GM21515 (cell line): Measurements from ENCODE around the gene CYTH3.
"Not testable (repeated sequence)": the region's sequence is repeated elsewhere in the genome, so short reads cannot be mapped to it uniquely, and the experiment has no call there.

Experiments
- ATAC-seq: cut with Tn5 transposase; IDR thresholded peaks from one replicate; pipeline ENCODE4 v1.9.1; 2021; ENCODE audit not compliant: unreplicated experiment

CYTH3 gene

DNA sequence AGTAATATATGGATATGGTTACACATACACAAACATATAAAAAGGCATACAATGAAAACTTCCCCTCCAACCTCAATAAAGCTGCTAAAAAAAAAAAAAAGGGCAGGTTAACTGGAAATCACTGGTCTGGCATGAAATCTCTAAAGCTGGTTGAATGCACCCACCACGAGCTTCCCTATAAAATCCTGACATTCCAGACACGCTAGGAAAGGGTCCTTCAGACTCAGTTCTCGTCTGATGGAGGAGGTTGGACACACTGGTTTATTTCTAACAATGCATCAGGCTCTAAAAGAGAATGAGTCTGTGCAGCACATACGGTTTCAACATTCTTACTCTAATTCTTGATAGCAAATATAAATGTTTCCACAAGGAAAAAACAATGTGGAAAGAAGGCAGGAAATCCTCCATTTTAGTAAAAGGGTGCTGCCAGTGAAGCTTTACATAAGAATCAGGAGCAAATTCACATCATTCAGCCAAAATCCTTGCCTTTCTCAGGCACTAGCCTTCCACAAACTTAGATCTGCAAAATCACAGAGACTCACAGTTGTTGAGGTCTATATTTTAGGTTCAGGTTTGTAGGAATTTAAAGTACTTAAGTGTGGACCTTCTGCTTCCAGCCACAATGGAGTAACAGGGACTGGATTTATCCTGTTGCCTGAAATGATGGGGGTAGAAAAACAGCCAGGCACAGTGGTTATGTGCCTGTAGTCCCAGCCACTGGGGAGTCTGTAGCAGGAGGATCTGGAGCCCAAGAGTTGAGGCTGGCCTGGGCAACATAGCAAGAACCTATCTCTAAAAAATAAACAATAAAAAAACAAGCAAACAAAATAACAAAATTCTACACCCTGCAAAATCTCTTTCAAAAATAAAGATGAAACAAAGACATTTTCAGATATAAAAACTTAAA lies 73.5 kb downstream of the CYTH3 start:
- ATAC-seq: no peak

GRCh38 chr7:6197801-6198551 lies 74.4 kb downstream of the CYTH3 start:
- ATAC-seq: no peak

DNA sequence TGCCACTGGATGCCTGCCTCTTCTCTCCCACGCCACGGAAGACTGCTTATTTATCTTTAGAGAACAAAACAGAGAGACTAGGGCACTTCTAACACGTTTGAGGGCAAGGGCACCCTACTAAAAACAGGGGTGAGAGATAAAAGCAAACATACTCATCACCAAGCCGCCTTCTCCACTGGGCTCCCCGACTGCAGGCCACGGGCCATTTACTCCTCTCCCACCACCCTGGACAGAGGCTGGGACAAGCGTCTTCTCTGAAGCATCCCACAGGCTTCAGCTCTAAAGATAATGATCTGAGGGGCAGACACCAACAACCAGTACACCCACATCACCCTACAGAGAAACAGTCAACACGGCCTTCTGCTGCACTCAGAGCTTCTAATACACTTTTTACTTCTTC lies 78.7 kb downstream of the CYTH3 start:
- no peak for ATAC-seq

GRCh38 chr7:6190563-6190962 lies 81.9 kb downstream of the CYTH3 start:
- not testable (repeated sequence) for ATAC-seq

DNA sequence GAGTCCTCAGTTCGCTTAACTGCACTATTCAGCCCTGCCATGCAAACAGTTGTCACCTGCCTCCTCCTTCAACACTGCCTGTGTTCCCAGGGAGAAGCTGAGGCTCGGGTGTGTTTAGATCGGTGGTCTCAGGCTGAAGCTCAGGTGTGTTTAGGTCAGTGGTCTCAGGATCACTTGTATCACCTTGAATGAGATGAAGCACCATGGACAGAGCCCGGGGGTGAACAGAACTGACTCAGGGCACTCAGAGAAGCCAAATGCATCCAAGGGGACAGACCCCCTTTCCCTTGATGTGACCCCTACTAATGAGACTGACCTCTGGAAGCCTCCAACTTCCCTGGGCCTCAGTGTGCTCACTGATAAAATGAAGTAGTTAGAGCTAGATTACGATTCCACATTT lies 84.0 kb downstream of the CYTH3 start:
- no peak for ATAC-seq

- no peak for ATAC-seq
These were observed 85.8 kb downstream of the CYTH3 start for GRCh38 chr7:6186577-6186976.

GRCh38 chr7:6182993-6183392 lies 89.4 kb downstream of the CYTH3 start:
- no peak for ATAC-seq

DNA sequence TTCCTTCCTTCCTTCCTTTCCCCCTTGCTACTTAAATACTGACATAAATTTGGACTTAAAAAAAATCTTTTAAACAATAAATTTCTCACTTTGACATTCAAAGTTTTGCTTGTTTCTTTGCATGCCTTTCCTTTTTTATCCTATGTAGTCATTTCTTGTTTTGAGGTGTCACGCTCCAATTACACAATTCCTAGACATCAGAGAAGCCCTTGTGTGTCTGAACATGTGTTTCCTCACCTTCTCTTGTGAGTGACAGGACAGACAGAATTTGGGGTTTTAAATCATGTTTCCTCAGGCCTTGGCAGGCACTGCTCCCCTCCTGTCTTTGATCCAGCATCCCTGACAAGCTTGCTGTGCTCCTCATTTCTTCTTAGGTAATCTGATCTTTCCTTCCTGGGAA lies 91.3 kb downstream of the CYTH3 start:
- no peak for ATAC-seq

- no peak for ATAC-seq
These were observed 92.1 kb downstream of the CYTH3 start for GRCh38 chr7:6180344-6180725.

GRCh38 chr7:6179620-6180343 lies 92.6 kb downstream of the CYTH3 start:
- no peak for ATAC-seq

DNA sequence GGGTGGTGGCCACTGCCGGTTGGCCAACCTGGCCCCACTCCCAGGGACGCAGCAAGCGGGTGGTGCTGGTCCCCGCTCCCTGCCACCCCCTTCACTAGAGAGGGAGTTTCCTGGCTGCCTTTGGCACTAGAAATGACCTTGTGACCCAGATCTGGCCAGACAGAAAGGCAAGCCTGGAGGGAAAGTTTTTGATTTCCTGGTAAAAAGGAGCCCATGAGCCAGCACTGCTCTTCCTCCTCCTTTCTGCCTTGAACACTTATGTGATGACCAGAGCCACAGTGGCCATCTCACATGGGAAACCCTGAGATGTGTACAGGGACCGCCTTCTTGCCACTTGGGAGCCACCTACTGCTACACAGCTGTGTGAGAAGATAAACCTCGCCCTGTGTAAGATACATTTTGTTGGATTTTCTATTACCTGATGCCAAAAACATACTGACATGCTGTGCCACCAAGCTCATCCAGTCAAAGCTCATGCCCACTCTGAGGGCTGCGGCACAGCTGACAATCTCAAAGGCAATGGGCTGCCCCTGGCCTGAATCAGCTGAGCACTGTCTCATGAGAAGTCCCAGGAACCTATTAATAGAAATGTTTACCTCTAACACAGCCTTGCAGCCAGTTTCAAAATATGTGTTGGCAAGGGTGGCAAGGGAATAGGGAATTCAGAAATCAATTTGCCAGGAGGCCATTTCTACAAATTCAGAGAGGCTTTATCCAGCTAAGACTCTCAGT lies 94.0 kb downstream of the CYTH3 start:
- no peak for ATAC-seq

GRCh38 chr7:6175645-6176044 lies 96.8 kb downstream of the CYTH3 start:
- no peak for ATAC-seq

DNA sequence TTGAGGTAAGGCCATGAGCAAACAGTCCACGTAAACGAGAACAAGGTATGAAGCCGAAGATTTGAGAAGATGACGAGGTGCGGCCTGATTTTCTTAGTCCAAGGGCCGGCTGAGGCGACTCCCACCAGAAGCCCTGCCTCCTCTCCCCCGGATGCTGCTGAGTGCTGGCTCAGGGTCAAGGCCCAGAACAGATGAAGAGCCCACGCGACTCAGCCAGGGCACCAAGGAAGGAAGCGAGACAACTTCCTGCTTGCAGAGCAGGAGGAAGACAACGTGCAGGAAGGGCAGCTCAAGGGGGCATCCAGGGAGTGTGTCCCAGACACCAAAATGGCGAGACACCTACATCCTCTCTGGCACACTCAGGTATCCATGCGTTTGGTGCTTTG lies 99.5 kb downstream of the CYTH3 start:
- ATAC-seq: no peak

DNA sequence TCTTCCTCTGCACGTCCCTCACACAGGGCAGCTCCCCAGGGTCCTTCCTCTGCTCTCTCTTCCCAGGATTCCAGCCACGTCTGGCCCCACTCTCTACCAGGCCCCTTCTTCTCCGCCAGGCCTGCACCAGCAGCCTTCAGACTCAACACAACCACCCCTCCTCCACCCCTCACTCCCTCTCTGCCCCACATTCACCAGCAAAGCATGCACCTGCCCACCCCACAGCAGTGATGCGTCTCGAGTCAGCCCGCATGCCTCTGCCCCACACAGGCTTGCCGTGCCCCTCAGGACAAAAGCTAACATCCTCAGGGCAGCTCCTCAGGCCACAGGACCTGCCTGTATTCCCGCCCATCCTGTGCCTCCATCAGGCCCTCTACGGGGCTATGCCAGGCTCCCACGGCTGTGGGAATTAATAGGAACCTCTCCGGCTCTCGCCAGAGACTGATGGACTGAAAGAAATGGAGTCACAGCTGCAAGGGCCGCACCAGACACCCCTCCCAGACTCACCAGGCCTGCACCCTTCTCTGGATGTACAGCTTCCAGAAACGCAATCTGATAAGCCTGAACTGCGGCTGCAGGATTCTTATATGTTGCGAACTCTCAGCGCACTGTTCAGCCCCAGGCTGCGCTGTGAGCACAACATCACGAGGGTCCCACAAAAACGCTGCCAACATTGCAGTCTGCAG lies 100.1 kb downstream of the CYTH3 start:
- ATAC-seq: no peak

GRCh38 chr7:6171532-6172223 lies 100.7 kb downstream of the CYTH3 start:
- no peak for ATAC-seq

DNA sequence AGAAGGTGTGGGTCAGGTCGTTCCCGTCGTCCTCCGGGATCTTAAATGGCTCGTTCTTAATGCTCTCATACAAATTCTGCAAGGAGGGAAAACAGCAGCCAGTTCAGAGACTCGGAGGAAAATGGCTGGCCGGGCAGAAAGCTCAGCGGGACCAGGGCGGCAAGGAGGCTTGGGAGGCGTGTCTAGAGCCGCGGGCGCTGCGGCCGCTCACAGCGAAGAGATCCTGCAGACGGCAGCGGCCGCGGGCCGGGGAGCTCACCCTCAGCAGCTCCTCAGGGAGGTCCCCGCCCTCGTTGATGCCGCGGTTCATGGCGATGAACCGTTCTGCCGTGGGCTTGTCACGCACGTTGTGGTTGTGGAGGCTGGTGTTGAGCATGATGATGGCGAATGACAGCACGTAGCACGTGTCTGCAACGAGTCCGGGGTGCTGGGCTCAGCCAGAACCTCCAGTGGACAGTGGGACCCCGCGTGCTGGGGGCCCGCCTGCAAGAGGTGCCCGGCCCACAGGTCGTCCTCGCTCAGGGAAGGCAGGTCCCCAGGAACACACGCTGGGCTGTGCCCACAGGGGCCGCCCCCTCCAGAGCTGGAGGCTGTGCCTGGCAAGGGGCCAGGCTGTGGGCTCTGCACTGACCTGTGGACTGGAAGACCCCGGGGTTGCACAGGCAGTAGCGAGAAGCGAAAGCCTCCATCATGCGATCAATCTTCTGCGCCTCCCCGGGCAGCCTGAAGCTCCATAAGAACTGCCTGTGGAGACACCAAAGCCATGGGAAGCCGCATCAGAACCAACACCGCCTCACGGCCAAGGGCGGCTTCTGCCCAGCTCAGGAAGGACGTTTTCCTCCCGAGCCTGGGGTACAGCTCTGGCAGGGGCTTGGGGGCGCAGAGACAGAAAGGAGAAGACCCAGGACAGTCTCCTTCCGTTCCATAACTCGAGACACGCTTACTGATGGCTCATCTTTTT lies 101.6 kb downstream of the CYTH3 start:
- no peak for ATAC-seq

GRCh38 chr7:6169805-6170520 lies 102.5 kb downstream of the CYTH3 start:
- no peak for ATAC-seq

DNA sequence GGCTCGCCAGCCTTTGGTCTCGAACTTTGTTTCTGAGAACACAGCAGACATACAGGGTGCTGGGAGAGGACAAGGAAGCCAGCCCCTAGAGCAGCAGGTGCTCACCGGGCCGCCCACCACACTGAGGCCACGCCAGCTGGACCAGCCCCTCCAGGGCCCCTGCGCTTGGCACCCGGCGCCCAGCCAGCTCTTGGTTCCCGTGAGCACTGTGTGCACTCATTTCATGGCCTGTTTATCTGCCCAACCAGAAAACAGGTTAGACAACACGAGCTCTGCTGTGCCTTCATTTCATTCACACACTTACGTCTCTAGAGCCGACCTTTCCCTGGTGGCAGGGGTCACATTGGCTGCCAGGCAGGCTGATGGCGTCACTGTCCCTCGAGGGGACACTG lies 104.0 kb downstream of the CYTH3 start:
- no peak for ATAC-seq
